HG03457 (cell line): ENCODE data around the gene GFRA1.

Experiments used
- ATAC-seq: cut with Tn5 transposase; IDR thresholded peaks from one replicate; pipeline ENCODE4 v1.9.1; 2021; ENCODE audit warnings: moderate number of reproducible peaks; ENCODE audit not compliant: unreplicated experiment

Gene GFRA1

DNA sequence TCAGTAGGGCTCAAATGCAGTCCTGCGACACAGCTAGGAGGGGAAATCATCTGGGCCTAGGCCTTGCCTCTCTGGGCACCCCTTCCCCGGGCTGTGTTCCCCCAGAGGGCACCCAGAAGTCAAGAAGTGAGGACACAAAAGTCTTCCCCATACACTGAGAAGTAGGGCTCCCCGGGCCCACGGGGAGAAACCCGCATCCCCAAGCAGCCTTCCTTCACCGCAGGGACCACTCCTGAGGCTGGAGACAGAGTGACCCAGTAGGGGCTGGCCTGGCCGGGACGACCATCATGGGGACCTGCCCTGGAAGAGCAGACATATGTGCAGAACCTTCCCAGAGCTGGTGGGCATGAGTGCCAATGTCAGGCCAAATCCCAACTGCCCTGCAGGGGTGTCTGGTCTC lies 163.5 kb downstream of the GFRA1 start:
- no peak for ATAC-seq

- no peak for ATAC-seq
Observed at GRCh38 chr10:116108095-116108494, 164.9 kb downstream of the GFRA1 start.

DNA sequence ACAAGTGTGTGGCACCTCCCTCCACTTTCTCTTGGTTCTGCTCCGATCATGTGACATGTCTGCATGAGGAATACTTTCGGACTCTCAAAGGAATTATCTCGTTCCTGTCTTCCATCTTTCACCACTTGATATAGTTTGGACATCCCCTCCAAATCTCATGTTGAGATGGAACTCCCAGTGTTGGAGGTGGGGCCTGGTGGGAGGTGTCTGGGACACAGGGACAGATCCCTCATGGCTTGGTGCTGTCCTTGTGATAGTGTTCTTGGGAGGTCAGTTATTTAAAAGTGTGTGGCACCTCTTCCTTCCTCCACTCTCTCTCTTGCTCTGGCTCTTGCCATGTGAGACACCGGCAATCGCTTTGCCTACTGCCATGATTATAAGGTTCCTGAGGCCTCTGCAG lies 166.4 kb downstream of the GFRA1 start:
- no peak for ATAC-seq

GRCh38 chr10:116105264-116105663 lies 167.7 kb downstream of the GFRA1 start:
- no peak for ATAC-seq

DNA sequence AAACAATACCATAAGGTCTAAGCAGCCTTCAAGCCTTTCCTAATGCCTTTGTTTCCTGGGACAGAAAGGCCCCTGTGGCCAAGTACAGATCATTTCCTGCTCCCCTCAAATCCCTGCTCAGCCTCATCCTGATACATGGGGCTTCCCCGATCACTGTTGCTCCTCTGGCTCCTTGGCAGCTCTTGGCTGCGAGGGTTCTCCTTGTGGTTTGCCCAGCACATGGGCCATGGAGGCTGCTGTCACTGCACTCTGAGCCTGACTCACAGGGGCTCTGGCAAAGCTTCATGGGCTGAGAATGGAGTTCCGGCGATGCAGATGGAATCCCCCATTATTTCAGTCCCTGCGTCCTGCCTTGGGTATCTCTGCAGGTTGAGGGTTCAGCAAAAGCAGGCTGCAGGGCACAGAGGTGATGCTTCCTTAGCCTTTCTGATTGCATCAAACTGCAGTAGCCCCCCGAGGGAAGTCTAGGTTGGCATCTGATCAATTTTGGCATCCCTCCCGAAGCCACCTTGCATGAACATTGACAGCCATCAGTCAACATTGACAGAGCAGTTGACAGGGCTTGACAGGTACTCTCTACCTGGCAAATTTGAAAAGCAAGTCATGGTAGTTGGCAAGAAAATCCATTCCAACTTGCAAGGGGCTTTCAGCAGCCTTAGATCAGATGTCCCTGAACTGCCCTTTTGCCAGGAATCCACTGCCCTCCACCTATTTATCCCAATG lies 168.6 kb downstream of the GFRA1 start:
- no peak for ATAC-seq

DNA sequence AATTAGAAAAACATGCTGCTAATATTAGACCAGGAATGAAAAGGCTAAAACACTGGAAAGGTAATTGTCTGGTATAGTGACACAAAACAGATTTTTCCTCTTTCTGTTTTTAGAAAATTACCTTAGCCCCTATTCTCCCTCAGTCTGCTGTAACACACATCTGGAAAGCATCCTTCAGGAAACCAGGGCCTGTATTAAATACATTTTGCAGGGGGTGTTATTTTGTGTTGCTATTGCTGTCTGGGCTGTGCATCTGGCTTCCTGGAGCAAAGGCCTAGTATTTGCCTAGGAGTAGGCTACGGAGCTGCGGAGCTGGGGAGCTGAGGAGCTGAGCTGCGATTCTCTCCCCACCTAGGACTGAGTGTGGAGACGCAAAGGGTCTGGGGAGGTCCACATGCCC lies 169.3 kb downstream of the GFRA1 start:
- ATAC-seq = no peak

DNA sequence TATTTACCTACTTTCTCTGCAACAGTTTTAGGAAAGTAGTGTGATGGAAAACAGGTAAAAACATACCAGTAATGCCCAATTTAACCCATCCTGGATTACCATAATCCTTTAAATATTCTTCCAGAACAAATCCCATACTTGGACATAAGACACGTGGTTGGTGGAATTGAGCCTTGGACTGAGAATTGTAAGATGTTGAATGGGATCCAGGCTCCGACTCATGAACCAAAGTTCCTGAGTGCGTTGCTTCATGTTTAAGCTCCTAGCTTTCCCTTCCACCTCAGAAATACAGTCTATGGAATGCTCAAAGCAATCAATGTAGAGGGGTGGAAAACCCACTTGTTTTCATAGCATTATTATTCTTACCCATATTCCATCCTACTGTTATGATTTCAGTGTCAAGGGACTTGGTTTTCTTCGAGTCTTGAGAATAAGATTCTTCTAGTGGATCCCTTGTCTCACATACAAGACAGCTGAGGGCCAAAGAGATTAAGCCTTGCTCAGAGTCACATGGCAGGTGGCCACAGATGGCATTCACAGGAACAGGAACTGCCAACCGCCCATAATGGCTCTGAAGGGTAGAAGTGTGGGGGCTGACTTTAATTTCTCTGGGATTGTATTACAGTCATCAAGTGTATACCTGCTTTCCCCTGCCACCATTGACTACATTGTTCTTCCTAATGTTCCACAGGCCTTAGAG lies 171.2 kb downstream of the GFRA1 start:
- no peak for ATAC-seq

- ATAC-seq = no peak
Observed at GRCh38 chr10:116100984-116101383, 172.0 kb downstream of the GFRA1 start.

- ATAC-seq = no peak
Observed at GRCh38 chr10:116099023-116099420, 174.0 kb downstream of the GFRA1 start.

DNA sequence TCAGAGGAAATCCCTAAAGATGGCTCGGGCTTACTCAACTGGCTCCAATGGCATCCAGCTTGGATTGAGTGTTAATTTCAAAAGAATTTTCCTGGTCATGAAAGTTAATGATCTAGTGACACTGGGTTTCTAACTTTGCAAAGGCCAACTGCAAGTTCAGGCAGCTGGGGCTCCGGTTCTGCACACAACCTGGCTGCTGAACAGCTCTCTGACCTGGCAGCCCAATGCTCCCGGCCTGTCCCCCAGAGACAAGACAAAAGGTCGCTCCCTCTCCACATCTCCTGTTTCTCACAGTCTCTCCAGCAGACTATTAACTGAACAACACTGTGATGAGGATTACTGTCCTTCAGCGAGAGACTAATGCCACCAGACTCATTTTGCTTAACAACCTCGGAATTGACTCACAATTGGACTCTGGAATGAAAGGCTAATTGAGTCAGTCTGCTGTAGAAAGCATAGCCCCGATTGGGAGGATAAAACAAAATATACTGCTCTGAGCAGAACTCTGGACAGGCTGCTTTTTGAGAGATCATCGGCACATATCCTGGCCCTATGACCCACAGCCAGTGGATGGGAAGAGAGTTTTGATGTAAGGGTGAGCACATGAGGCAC lies 174.5 kb downstream of the GFRA1 start:
- no peak for ATAC-seq

DNA sequence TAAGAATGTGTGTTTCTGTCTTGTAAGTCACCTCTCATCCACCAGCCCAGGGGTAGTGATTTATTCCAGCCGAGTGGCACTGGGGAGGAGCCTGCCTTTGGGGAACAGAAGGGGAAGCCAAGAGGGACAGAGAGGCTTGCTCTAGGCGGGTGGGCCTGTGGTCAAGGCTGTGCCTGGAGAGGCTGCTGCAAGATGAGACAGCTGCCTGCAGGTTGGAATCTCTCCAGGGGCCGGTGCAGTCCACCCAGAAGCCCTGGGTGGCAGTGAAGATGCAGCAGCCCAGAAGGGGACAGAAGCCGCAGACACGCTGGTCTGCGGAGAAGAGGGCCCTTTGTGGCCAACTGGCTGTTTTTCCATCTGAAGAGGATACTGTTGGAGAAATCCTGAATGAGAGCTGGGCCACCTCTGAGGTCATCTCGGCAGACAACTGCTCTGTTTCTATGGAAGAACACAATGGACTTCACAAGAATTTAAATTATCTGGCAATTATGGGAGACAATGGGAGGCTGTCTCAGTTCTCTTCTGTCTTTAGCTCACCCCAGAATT lies 175.7 kb downstream of the GFRA1 start:
- no peak for ATAC-seq

GRCh38 chr10:116096526-116096925 lies 176.5 kb downstream of the GFRA1 start:
- ATAC-seq = no peak

- no peak for ATAC-seq
Observed at GRCh38 chr10:116094356-116094755, 178.7 kb downstream of the GFRA1 start.

GRCh38 chr10:116093031-116093430 lies 180.0 kb downstream of the GFRA1 start:
- ATAC-seq = no peak

- no peak for ATAC-seq
Observed at GRCh38 chr10:116088985-116089384, 184.0 kb downstream of the GFRA1 start.

GRCh38 chr10:116085323-116085722 lies 187.7 kb downstream of the GFRA1 start:
- ATAC-seq = no peak

- no peak for ATAC-seq
Observed at GRCh38 chr10:116084161-116084560, 188.8 kb downstream of the GFRA1 start.

DNA sequence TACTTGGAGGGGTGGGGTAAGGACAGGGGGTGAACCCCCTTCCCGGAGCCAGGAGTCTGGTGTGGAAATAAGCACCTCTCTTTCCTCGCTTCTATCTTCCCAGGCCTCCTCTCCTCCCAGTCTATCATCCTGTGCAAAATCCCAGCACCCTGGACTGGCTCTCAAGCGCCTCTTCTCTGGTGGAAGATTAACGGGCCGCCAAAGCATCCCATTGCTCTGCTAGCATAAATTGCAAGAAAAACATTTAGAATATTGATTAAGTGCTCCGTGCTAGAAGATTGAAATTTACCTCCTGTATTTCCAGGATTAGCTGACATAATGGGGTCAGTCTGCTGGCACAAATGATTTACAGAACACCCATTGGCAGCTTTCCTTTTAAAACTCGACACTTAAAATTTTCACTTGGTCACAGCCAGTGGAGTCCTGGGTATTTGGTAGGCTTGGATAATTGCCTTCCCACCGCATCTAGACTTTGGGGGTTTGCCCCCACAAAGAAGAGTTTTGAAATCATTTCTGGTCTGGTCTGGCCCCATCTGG lies 189.7 kb downstream of the GFRA1 start:
- no peak for ATAC-seq

GRCh38 chr10:116082762-116083161 lies 190.2 kb downstream of the GFRA1 start:
- ATAC-seq = no peak

DNA sequence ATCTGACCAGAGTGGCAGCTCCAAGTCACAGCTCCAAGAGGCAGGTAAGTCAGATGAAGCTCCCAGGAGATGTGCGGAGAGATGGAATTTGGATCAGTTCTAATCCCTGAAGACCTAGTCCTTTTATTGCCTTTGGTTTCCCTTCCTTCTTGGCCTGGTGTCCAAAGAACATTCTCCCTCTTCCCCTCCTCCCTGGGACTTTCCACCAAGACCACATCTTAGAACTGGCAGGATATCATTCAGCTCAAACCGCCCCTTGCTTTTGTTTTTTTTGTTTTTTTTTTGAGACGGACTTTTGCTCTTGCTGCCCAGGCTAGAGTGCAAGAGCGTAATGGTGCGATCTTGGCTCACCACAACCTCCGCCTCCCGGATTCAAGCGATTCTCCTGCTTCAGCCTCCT lies 190.8 kb downstream of the GFRA1 start:
- ATAC-seq = no peak

DNA sequence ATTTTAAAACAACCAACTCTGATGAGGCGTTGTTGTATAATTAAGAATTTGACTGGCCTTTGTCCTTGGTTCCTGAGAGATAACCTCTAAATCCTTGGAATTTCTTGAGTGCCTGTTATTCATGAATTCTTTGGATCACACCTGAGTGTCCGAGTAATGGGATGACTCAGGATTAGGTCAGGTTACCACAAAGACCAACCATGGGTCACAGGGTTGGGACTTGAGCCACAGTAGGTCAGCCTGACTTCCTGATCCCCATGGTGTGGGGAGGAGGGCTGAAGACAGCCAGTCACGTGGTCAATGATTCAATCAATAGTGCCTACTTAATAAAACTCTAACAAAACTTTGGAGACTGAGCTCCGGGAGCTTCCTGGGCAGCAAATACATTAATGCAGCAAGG lies 192.5 kb downstream of the GFRA1 start:
- no peak for ATAC-seq

- no peak for ATAC-seq
Observed at GRCh38 chr10:116079355-116079754, 193.7 kb downstream of the GFRA1 start.
